IMR-90 (cell line): ENCODE measurements around the gene FKBP14. TPM values are rescaled to one million over a fixed set of nuclear protein-coding genes. Genes with fewer than 3 reads are reported as not detected.

Source experiments
- ATAC-seq: fragments of 200-7000 bp; cut with Tn5 transposase; 2 replicates; pipeline ENCODE4 v1.9.1; 2020; ENCODE audit warnings: low read depth, mild to moderate bottlenecking, moderate library complexity
- BruUV-seq: library from RNA; stranded (reverse); fragments of 400-500 nt; replicated peaks from 2 replicates; lab custom pipeline; 2021; lab: Mats Ljungman, UMichigan
- CTCF ChIA-PET: fragments of 300-600 bp; formaldehyde crosslinking; extraction: SDS; loops from one replicate; lab custom pipeline; 2021; ENCODE audit warnings: antibody characterized with exemption; lab: Yijun Ruan, JAX
- POLR2A ChIA-PET: fragments of 300-600 bp; sonication (Branson Sonifier 250); formaldehyde crosslinking; loops from one replicate; lab custom pipeline; 2022; ENCODE audit warnings: antibody characterized with exemption; ENCODE audit not compliant: unreplicated experiment; lab: Charles Lee
- DNase-seq: peaks from one replicate; pipeline ENCODE4 v3.0.0; 2013
- H2AFZ ChIP-seq: replicated peaks from 2 replicates; pipeline ENCODE3; 2013; ENCODE audit warnings: low read length, mild to moderate bottlenecking; ENCODE audit not compliant: poor library complexity
- H2AK5ac ChIP-seq: 2 replicates; pipeline ENCODE4 v1.6.1; 2013; ENCODE audit warnings: low read depth, low read length, inconsistent platforms
- H2AK9ac ChIP-seq: replicated peaks from 2 replicates; pipeline ENCODE3; 2013; ENCODE audit warnings: mild to moderate bottlenecking, low read depth, low read length, moderate library complexity; ENCODE audit not compliant: poor library complexity
- H2BK120ac ChIP-seq: 2 replicates; pipeline ENCODE4 v1.6.1; 2013; ENCODE audit warnings: low read depth, low read length, inconsistent platforms
- H2BK15ac ChIP-seq: 3 replicates; pipeline ENCODE4 v1.6.1; 2013; ENCODE audit warnings: low read depth, low read length, inconsistent platforms
- H2BK20ac ChIP-seq: 2 replicates; pipeline ENCODE4 v1.6.1; 2013; ENCODE audit warnings: low read depth, mild to moderate bottlenecking, inconsistent platforms, low read length, moderate library complexity
- H2BK5ac ChIP-seq: 2 replicates; pipeline ENCODE4 v1.6.1; 2013; ENCODE audit warnings: mild to moderate bottlenecking, low read depth, low read length, inconsistent platforms; ENCODE audit not compliant: poor library complexity, severe bottlenecking
- H3K14ac ChIP-seq: replicated peaks from 2 replicates; pipeline ENCODE4 v1.6.1; 2013; ENCODE audit warnings: low read depth, low read length, inconsistent platforms
- H3K18ac ChIP-seq: 2 replicates; pipeline ENCODE4 v1.6.1; 2013; ENCODE audit warnings: low read depth, low read length, control low read depth
- H3K23ac ChIP-seq: 2 replicates; pipeline ENCODE4 v1.6.1; 2013; ENCODE audit warnings: low read depth, low read length, inconsistent platforms
- H3K27ac ChIP-seq: 2 replicates; pipeline ENCODE4 v1.5.1; 2013; ENCODE audit warnings: mild to moderate bottlenecking, control low read depth, low read length; ENCODE audit not compliant: insufficient read depth
- H3K27me3 ChIP-seq: 2 replicates; pipeline ENCODE4 v1.6.1; 2013; ENCODE audit warnings: low read length; ENCODE audit not compliant: control insufficient read depth, insufficient read depth
- H3K36me3 ChIP-seq: 2 replicates; pipeline ENCODE4 v1.6.1; 2013; ENCODE audit warnings: low read length, mixed read lengths; ENCODE audit not compliant: control insufficient read depth, insufficient read depth
- H3K4ac ChIP-seq: 2 replicates; pipeline ENCODE4 v1.6.1; 2013; ENCODE audit warnings: low read depth, low read length, inconsistent platforms
- H3K4me1 ChIP-seq: 2 replicates; pipeline ENCODE4 v1.6.1; 2013; ENCODE audit warnings: low read length, mixed read lengths; ENCODE audit not compliant: control insufficient read depth, insufficient read depth
- H3K4me2 ChIP-seq: 2 replicates; pipeline ENCODE4 v1.6.1; 2013; ENCODE audit warnings: low read depth, mild to moderate bottlenecking, control low read depth, low read length, moderate library complexity
- H3K4me3 ChIP-seq: 2 replicates; pipeline ENCODE4 v1.5.1; 2013; ENCODE audit warnings: low read depth, mild to moderate bottlenecking, control low read depth, low read length, moderate library complexity; ENCODE audit not compliant: insufficient read depth
- H3K56ac ChIP-seq: 2 replicates; pipeline ENCODE4 v1.6.1; 2013; ENCODE audit warnings: low read length, inconsistent platforms; ENCODE audit not compliant: insufficient read depth; ENCODE audit errors: extremely low read depth
- H3K79me1 ChIP-seq, 2 experiments: 2 replicates each; pipeline ENCODE4 v1.6.1; 2013; ENCODE audit warnings: low read length in 2 of 2, inconsistent platforms in 1 of 2, low read depth in 1 of 2
- H3K9ac ChIP-seq: 2 replicates; pipeline ENCODE4 v1.6.1; 2013; ENCODE audit warnings: low read depth, low read length, control low read depth
- H3K9me1 ChIP-seq: 2 replicates; pipeline ENCODE4 v1.6.1; 2013; ENCODE audit warnings: low read length, inconsistent platforms; ENCODE audit not compliant: insufficient read depth
- H3K9me3 ChIP-seq: 2 replicates; pipeline ENCODE4 v1.6.1; 2013; ENCODE audit warnings: low read length; ENCODE audit not compliant: control insufficient read depth, insufficient read depth
- H4K20me1 ChIP-seq: 2 replicates; pipeline ENCODE4 v1.6.1; 2013; ENCODE audit warnings: low read length, inconsistent platforms; ENCODE audit not compliant: insufficient read depth
- H4K5ac ChIP-seq: 2 replicates; pipeline ENCODE4 v1.6.1; 2013; ENCODE audit warnings: mild to moderate bottlenecking, low read depth, low read length, control low read depth
- H4K8ac ChIP-seq, 2 experiments: 2 replicates each; pipeline ENCODE4 v1.6.1; 2013; ENCODE audit warnings: low read depth in 2 of 2, low read length in 2 of 2, control low read depth in 1 of 2, inconsistent platforms in 1 of 2
- H4K91ac ChIP-seq: 2 replicates; pipeline ENCODE4 v1.6.1; 2013; ENCODE audit warnings: low read depth, low read length, inconsistent platforms; ENCODE audit not compliant: insufficient read depth
- CEBPB ChIP-seq: IDR thresholded peaks from 2 replicates; pipeline ENCODE4 v1.6.1; 2012; ENCODE audit warnings: low read depth, low read length, improper control_type of control experiment
- CTCF ChIP-seq: conservative IDR thresholded peaks from 2 replicates; pipeline ENCODE4 v1.5.1; 2012; ENCODE audit warnings: mild to moderate bottlenecking, low read depth, low read length, improper control_type of control experiment
- MAFK ChIP-seq: IDR thresholded peaks from 2 replicates; pipeline ENCODE4 v1.6.1; 2012; ENCODE audit warnings: low read depth, low read length, improper control_type of control experiment
- MAZ ChIP-seq: IDR thresholded peaks from 2 replicates; pipeline ENCODE4 v1.6.1; 2012; ENCODE audit warnings: low read depth, mild to moderate bottlenecking, low read length, improper control_type of control experiment, moderate library complexity, borderline replicate concordance
- MXI1 ChIP-seq: IDR thresholded peaks from 2 replicates; pipeline ENCODE4 v1.6.1; 2012; ENCODE audit warnings: low read depth, mild to moderate bottlenecking, low read length, moderate library complexity, borderline replicate concordance
- NFE2L2 ChIP-seq: fragments of 150-350 bp; IDR thresholded peaks from 2 replicates; pipeline ENCODE4 v1.6.1; 2016; ENCODE audit warnings: low read depth, mild to moderate bottlenecking, low read length
- POLR2A ChIP-seq: IDR thresholded peaks from 2 replicates; pipeline ENCODE4 v1.6.1; 2012; ENCODE audit warnings: mild to moderate bottlenecking, low read depth, low read length
- RAD21 ChIP-seq: IDR thresholded peaks from 2 replicates; pipeline ENCODE4 v1.6.1; 2012; ENCODE audit warnings: low read length, improper control_type of control experiment
- RCOR1 ChIP-seq: IDR thresholded peaks from 2 replicates; pipeline ENCODE4 v1.6.1; 2012; ENCODE audit warnings: mild to moderate bottlenecking, low read length, improper control_type of control experiment; ENCODE audit not compliant: insufficient replicate concordance
- SMC3 ChIP-seq: fragments of 150-350 bp; IDR thresholded peaks from 2 replicates; pipeline ENCODE4 v1.6.1; 2016; ENCODE audit warnings: low read depth, mild to moderate bottlenecking, antibody characterized with exemption, low read length, moderate library complexity
- dilution Hi-C: fragments of 300-500 bp; cut with HindIII; formaldehyde crosslinking; loops from one replicate; pipeline ENCODE4 v1.14.3; 2018; ENCODE audit warnings: low sequenced_read_pairs; ENCODE audit not compliant: unreplicated experiment
- in situ Hi-C: fragments of 300-500 bp; cut with MboI; formaldehyde crosslinking; loops from 3 replicates; pipeline ENCODE4 v1.14.3; 2019; ENCODE audit warnings: low sequenced_read_pairs, inconsistent platforms, mixed read lengths
- intact Hi-C: fragments of 100-400 bp; cut with micrococcal nuclease; formaldehyde crosslinking; loops from 2 replicates; pipeline ENCODE4 v1.10.0; 2022
- polyA plus RNA-seq, 3 experiments: library from polyadenylated mRNA; depleted of rRNA; stranded (reverse); fragments of >200 nt; gene quantifications; 2 replicates each; pipeline ENCODE4 v1.2.3, GENCODE V29; 2012; ENCODE audit warnings: low replicate concordance in 1 of 3
- total RNA-seq: library from RNA; depleted of rRNA; stranded (reverse); fragments of >200 nt; gene quantifications from 2 replicates; pipeline ENCODE4 v1.2.3, GENCODE V29; 2012
- TF ChIP-seq, protein P1 (sequence below): fragments of 150-350 bp; IDR thresholded peaks from 2 replicates; pipeline ENCODE4 v1.6.1; 2017; ENCODE audit warnings: mild to moderate bottlenecking, antibody characterized with exemption, low read length, low read depth

Gene FKBP14
- total and polyA plus RNA-seq, 2 of the 4 experiments (the other 2 are of a cell fraction): 26.3 to 27.1 TPM

GRCh38 chr7:29995652-29996051, 30.9 kb downstream of the FKBP14 start:
- Histone ChIP-seq H4K91ac (no peak overlapping the region), H3K56ac (no peak overlapping the region), H3K79me1 (peaks cover 0 to 9% of the 10 kb centered on the region in 2 experiments; a peak in 2 of 4 replicates), H3K4me2 (no peak overlapping the region), H2BK120ac (no peak overlapping the region), H2BK15ac (no peak overlapping the region), H3K18ac (no peak overlapping the region), H3K4me3 (no peak overlapping the region), H4K20me1 (no peaks in the 10 kb centered on the region), H3K9ac (no peak overlapping the region), H3K36me3 (no peaks in the 10 kb centered on the region), H3K4ac (no peak overlapping the region), H3K14ac (no peak overlapping the region), H3K4me1 (peaks cover 1% of the 10 kb centered on the region; the same call in 1 of the 2 replicates), H3K27ac (no peak overlapping the region), H2AK9ac (no peak overlapping the region), H4K8ac (no peak overlapping the region), H3K27me3 (no peaks in the 10 kb centered on the region), H3K9me3 (peaks cover 6% of the 10 kb centered on the region), H3K9me1 (no peaks in the 10 kb centered on the region), H2BK20ac (no peak overlapping the region), H3K23ac (no peak overlapping the region), H2AFZ (no peak overlapping the region), H4K5ac (no peak overlapping the region), H2BK5ac (no peak overlapping the region), H2AK5ac (no peak overlapping the region)
- intact Hi-C loops: no loop called here
- TF ChIP-seq NFE2L2: no peak
- TF ChIP-seq MAZ: no peak
- no peak for TF ChIP-seq SMC3
- no peak for TF ChIP-seq RAD21
- TF ChIP-seq MXI1: no peak
- no peak for TF ChIP-seq RCOR1
- TF ChIP-seq, protein P1, sequence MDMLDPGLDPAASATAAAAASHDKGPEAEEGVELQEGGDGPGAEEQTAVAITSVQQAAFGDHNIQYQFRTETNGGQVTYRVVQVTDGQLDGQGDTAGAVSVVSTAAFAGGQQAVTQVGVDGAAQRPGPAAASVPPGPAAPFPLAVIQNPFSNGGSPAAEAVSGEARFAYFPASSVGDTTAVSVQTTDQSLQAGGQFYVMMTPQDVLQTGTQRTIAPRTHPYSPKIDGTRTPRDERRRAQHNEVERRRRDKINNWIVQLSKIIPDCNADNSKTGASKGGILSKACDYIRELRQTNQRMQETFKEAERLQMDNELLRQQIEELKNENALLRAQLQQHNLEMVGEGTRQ: no peak
- TF ChIP-seq POLR2A: no peak
- no peak for TF ChIP-seq MAFK
- TF ChIP-seq CTCF: no peak
- TF ChIP-seq CEBPB: no peak
- DNase-seq (peak; percentile 6), ATAC-seq (peak; percentile 29; the same call in 1 of the 2 replicates)
- no TSS peak for BruUV-seq
- ChIA-PET CTCF (no interaction called here), POLR2A (no interaction called here)
- in situ Hi-C loops: no loop called here
- dilution Hi-C loops: no loop called here
